ENCODE results near the gene GOSR1.

- TF ChIP-seq POLR2A (IDR thresholded peaks at IDR 0.05; ENCODE audit: low read depth, low read length) (no peak), CTCF (IDR thresholded peaks at IDR 0.05; ENCODE audit: extremely low read depth in 1 of 2, insufficient read depth in 1 of 2, low read depth in 1 of 2, low read length in 2 of 2) (no peak), MAX (IDR thresholded peaks at IDR 0.05; ENCODE audit: insufficient read depth, insufficient read length) (no peak), EZH2 (IDR thresholded peaks at IDR 0.05; ENCODE audit: borderline replicate concordance, low read depth, low read length, severe bottlenecking) (no peak), POLR2AphosphoS5 (IDR thresholded peaks at IDR 0.05; ENCODE audit: insufficient read depth, low read depth, low read length) (no peak), MYC (IDR thresholded peaks at IDR 0.05; ENCODE audit: low read depth, low read length) (no peak), JUN (IDR thresholded peaks at IDR 0.05; ENCODE audit: borderline replicate concordance, insufficient read depth, insufficient read length, low read depth) (no peak)
Measured at GRCh38 chr17:30573603-30574175, 96.5 kb downstream of the GOSR1 start.
